Measurements from ENCODE around the gene PPP2R2D.

DNA sequence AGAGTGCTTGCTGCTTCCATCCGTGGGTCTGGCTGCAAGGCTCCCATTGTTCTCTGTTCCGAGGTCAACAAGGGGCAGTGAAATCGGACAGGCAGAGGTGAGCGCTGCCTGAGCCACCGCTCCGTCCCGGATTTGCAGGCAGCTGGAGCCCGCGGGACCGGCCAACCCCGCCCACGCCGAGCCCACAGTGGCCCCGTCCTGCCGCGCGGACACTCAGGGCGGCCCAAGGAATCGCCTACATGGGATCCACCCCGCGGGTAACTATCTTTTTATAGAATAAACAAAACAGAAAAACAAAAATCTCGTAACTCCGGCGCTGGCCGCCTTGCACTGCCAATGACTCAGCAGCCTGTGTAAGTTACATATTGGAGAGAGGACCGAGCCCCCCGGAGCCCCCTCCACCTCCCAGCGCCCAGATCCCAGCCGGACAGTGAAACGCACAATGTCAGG lies 79.0 kb downstream of the PPP2R2D start:
- TF ChIP-seq POLR2A (IDR thresholded peaks at IDR 0.05; ENCODE audit: low read length) (no peak), GATA1 (IDR thresholded peaks at IDR 0.05; ENCODE audit: low read depth, low read length) (no peak)
